Panc1 (cell line): ENCODE data around the gene TRPC4AP. TPM values are rescaled to one million over a fixed set of nuclear protein-coding genes. Genes with fewer than 3 reads are reported as not detected.

Experiments
- ATAC-seq: fragments of 200-7000 bp; cut with Tn5 transposase; 2 replicates; pipeline ENCODE4 v1.9.1; 2020; ENCODE audit warnings: mild to moderate bottlenecking, moderate library complexity
- BruUV-seq: library from RNA; stranded (reverse); fragments of 400-500 nt; replicated peaks from 2 replicates; lab custom pipeline; 2021; lab: Mats Ljungman, UMichigan
- CTCF ChIA-PET: fragments of 300-600 bp; sonication (Branson Sonifier 250); formaldehyde crosslinking; loops from one replicate; lab custom pipeline; 2022; ENCODE audit warnings: antibody characterized with exemption; lab: Charles Lee
- POLR2A ChIA-PET: fragments of 300-600 bp; sonication (Branson Sonifier 250); formaldehyde crosslinking; loops from one replicate; lab custom pipeline; 2022; ENCODE audit warnings: antibody characterized with exemption; lab: Charles Lee
- DNase-seq: peaks from one replicate; pipeline ENCODE4 v3.0.0-alpha.2; 2010; ENCODE audit warnings: low read depth, low spot score
- H3K27ac ChIP-seq: 2 replicates; pipeline ENCODE4 v1.5.1; 2011; ENCODE audit warnings: mild to moderate bottlenecking, low read length, inconsistent platforms
- H3K27me3 ChIP-seq: fragments of 200-500 bp; sonication (Bioruptor generic); 2 replicates; pipeline ENCODE4 v1.6.0; 2014; ENCODE audit warnings: low read length, inconsistent platforms; ENCODE audit not compliant: control insufficient read depth, insufficient read depth
- H3K36me3 ChIP-seq: fragments of 200-500 bp; sonication (Bioruptor generic); 2 replicates; pipeline ENCODE4 v1.5.1; 2014; ENCODE audit warnings: inconsistent platforms, mild to moderate bottlenecking, low read length, moderate library complexity; ENCODE audit not compliant: control insufficient read depth, insufficient read depth
- H3K4me1 ChIP-seq: 2 replicates; pipeline ENCODE4 v1.5.1; 2011; ENCODE audit warnings: inconsistent platforms, mild to moderate bottlenecking, low read length, moderate library complexity; ENCODE audit not compliant: control insufficient read depth, insufficient read depth
- H3K4me3 ChIP-seq, 2 experiments: 2 replicates each; pipeline ENCODE4 v1.5.1; 2011 to 2012; ENCODE audit warnings: low read depth in 2 of 2, low read length in 2 of 2, mild to moderate bottlenecking in 2 of 2, inconsistent platforms in 1 of 2, moderate library complexity in 1 of 2
- H3K9me3 ChIP-seq: fragments of 200-500 bp; sonication (Bioruptor generic); 2 replicates; pipeline ENCODE4 v1.5.1; 2014; ENCODE audit warnings: low read depth, mild to moderate bottlenecking, inconsistent platforms, low read length, moderate library complexity; ENCODE audit not compliant: control insufficient read depth, insufficient read depth
- CTCF ChIP-seq: fragments of 450-650 bp; IDR thresholded peaks from 2 replicates; pipeline ENCODE4 v1.5.1; 2017; ENCODE audit warnings: mild to moderate bottlenecking
- POLR2AphosphoS5 ChIP-seq: IDR thresholded peaks from 2 replicates; pipeline ENCODE4 v1.6.1; 2012; ENCODE audit warnings: mild to moderate bottlenecking, low read depth, low read length, moderate library complexity
- REST ChIP-seq, 2 experiments: IDR thresholded peaks; 2 replicates each; pipeline ENCODE4 v1.6.1; 2011 to 2012; ENCODE audit warnings: low read depth in 2 of 2, control low read depth in 1 of 2, low read length in 1 of 2, mild to moderate bottlenecking in 1 of 2, moderate library complexity in 1 of 2; ENCODE audit not compliant: insufficient read depth in 1 of 2
- SIN3A ChIP-seq: IDR thresholded peaks from 2 replicates; pipeline ENCODE4 v1.6.1; 2012; ENCODE audit warnings: low read depth, mild to moderate bottlenecking, low read length, moderate library complexity, borderline replicate concordance; ENCODE audit not compliant: insufficient read depth
- TCF7L2 ChIP-seq: IDR thresholded peaks from 2 replicates; pipeline ENCODE4 v1.6.1; 2011; ENCODE audit warnings: mild to moderate bottlenecking, low read depth, low read length, inconsistent platforms
- in situ Hi-C: cut with HindIII; loops from 2 replicates; pipeline ENCODE4 v1.10.0; 2016; ENCODE audit warnings: low sequenced_read_pairs, low pct_unique_long_range_greater_than_20kb
- intact Hi-C: fragments of 100-400 bp; cut with micrococcal nuclease; formaldehyde crosslinking; loops from one replicate; pipeline ENCODE4 v1.10.0; 2022; ENCODE audit not compliant: unreplicated experiment
- total RNA-seq: library from RNA; stranded (reverse); gene quantifications from one replicate; pipeline ENCODE4 v1.2.1, GENCODE V29; 2021; ENCODE audit not compliant: unreplicated experiment

Gene TRPC4AP
- total RNA-seq, 1 experiment from 2014 or later: 48.4 TPM

DNA sequence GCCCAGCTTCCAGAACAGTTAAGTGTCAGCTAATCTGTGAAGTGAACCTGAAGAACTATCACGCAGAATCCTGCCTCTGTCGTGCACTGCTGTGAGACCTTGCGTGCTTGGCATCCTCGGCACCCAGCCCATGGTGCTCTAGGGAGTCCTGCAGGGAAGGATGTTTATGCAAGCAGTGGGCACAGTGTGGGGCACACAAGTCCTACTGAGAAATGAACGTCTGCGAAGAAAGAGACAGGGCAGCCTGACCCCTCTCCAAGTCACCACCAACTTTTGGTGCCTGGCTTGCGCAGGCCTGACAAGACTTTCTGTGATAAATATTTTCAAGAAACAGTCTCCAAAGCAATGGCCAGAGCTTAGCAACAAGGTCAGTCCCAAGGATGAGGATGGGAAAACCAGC, 69.0 kb downstream of the TRPC4AP start:
- no peak for DNase-seq
- Histone ChIP-seq H3K9me3 (no peaks in the 10 kb centered on the region), H3K4me3 (no peak overlapping the region), H3K27me3 (no peaks in the 10 kb centered on the region), H3K4me1 (no peaks in the 10 kb centered on the region), H3K36me3 (peaks cover 5% of the 10 kb centered on the region; the same call in 1 of the 2 replicates), H3K27ac (no peak overlapping the region)
- ChIA-PET CTCF (no interaction called here), POLR2A (no interaction called here)
- ATAC-seq: no peak
- intact Hi-C loops: no loop called here
- TF ChIP-seq REST (IDR thresholded peaks at IDR 0.05; ENCODE audit: insufficient read depth in 1 of 2, low read depth in 2 of 2, low read length in 1 of 2): no peak
- no peak for TF ChIP-seq POLR2AphosphoS5
- TF ChIP-seq TCF7L2: no peak
- TF ChIP-seq SIN3A: no peak
- TF ChIP-seq CTCF: no peak
- no TSS peak for BruUV-seq
- in situ Hi-C loops: no loop called here

DNA sequence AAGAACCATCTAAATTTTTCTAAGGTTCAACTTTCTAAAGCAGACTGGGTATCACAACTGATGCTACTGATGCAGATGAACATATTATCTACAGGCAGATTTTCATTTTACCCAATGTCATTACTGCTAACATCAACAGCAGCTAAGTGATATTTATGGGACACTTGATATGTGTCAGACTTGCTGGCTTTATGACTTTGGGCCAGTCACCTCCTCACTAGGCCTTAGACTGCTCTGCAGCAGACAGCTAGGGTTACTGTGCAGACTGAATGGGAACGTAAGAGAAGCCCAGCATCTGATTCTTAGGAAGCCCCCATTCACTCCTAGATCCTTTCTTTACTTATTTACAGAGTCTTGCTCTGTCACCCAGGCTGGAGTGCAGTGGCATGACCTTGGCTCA, 70.8 kb downstream of the TRPC4AP start:
- BruUV-seq: no TSS peak
- no peak overlapping the region for H3K27ac ChIP-seq
- H3K27me3 ChIP-seq: no peaks in the 10 kb centered on the region
- CTCF ChIA-PET: no interaction called here
- H3K9me3 ChIP-seq: no peaks in the 10 kb centered on the region
- no peak for DNase-seq
- no peak overlapping the region for H3K4me3 ChIP-seq
- H3K4me1 ChIP-seq: no peaks in the 10 kb centered on the region
- TF ChIP-seq SIN3A: no peak
- TF ChIP-seq CTCF: no peak
- TF ChIP-seq REST (IDR thresholded peaks at IDR 0.05; ENCODE audit: insufficient read depth in 1 of 2, low read depth in 2 of 2, low read length in 1 of 2): no peak
- no peak for TF ChIP-seq POLR2AphosphoS5
- TF ChIP-seq TCF7L2: no peak
- ATAC-seq: no peak
- in situ Hi-C loops (no loop called here), intact Hi-C loops (no loop called here)
- POLR2A ChIA-PET: no interaction called here
- peaks cover 7% of the 10 kb centered on the region for H3K36me3 ChIP-seq
